ENCODE results near the gene APBB1IP. TPM values are rescaled to one million over a fixed set of nuclear protein-coding genes. Genes with fewer than 3 reads are reported as not detected.

APBB1IP gene
- total RNA-seq, 1 experiment from 2014 or later: not detected

GRCh38 chr10:26516540-26517101, 78.5 kb downstream of the APBB1IP start:
- DNase-seq (ENCODE audit: unreplicated experiment): no peak
- no TSS peak for BruUV-seq (replicated peaks)
- intact Hi-C loops (cut with micrococcal nuclease): no loop called here
- CTCF ChIA-PET: no interaction called here
- Mint-ChIP-seq H3K4me1 (ENCODE audit: insufficient read depth, unreplicated experiment) (no peaks in the 10 kb centered on the region), H3K27me3 (ENCODE audit: insufficient read depth, unreplicated experiment) (no peaks in the 10 kb centered on the region), H3K4me3 (ENCODE audit: unreplicated experiment) (no peak overlapping the region), H3K27ac (ENCODE audit: low read depth, unreplicated experiment) (no peak overlapping the region), H3K36me3 (ENCODE audit: insufficient read depth, unreplicated experiment) (no peaks in the 10 kb centered on the region), H3K9me3 (ENCODE audit: unreplicated experiment) (peaks cover 8% of the 10 kb centered on the region)
- POLR2A ChIA-PET: no interaction called here
- TF ChIP-seq, protein P1, sequence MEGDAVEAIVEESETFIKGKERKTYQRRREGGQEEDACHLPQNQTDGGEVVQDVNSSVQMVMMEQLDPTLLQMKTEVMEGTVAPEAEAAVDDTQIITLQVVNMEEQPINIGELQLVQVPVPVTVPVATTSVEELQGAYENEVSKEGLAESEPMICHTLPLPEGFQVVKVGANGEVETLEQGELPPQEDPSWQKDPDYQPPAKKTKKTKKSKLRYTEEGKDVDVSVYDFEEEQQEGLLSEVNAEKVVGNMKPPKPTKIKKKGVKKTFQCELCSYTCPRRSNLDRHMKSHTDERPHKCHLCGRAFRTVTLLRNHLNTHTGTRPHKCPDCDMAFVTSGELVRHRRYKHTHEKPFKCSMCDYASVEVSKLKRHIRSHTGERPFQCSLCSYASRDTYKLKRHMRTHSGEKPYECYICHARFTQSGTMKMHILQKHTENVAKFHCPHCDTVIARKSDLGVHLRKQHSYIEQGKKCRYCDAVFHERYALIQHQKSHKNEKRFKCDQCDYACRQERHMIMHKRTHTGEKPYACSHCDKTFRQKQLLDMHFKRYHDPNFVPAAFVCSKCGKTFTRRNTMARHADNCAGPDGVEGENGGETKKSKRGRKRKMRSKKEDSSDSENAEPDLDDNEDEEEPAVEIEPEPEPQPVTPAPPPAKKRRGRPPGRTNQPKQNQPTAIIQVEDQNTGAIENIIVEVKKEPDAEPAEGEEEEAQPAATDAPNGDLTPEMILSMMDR (IDR thresholded peaks at IDR 0.05; ENCODE audit: unreplicated experiment): no peak

DNA sequence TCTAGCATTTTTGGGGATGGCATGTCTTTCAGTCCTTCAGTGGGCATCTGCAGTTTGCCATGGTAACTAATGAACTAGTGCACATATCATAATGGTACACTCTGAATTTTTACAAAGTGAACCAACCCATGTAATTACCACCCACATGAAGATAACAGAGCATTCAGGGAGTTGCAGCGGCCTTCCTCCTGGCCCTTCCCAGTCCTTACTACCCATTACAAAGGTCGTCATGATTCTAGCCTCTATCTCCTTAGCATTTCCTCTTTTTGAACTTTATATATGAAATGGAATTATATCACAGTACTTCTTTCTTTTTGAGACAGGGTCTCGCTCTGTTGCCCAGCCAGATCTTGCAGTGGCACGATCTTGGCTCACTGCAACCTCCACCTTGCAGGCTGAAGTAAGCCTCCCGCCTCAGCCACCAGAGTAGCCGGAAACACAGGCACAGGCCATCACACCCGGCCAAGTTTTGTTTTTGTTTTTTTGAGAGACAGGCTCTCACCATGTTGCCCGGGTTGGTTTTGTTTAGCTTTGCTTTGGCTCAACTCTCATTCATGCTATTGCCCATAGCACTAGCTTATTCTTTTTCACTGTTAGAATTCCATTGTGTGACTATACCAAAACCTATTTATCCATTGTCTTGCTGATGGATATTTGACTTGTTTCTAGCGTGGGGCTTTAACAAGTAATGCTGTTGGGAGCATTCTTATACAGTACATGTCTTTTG, 79.2 kb downstream of the APBB1IP start:
- DNase-seq (ENCODE audit: unreplicated experiment): no peak
- TF ChIP-seq, protein P1 (IDR thresholded peaks at IDR 0.05; ENCODE audit: unreplicated experiment): no peak
- no peaks in the 10 kb centered on the region for H3K4me1 Mint-ChIP-seq (ENCODE audit: insufficient read depth, unreplicated experiment)
- H3K36me3 Mint-ChIP-seq (ENCODE audit: insufficient read depth, unreplicated experiment): no peaks in the 10 kb centered on the region
- H3K9me3 Mint-ChIP-seq (ENCODE audit: unreplicated experiment): peaks cover 8% of the 10 kb centered on the region
- POLR2A ChIA-PET: no interaction called here
- BruUV-seq (replicated peaks): no TSS peak
- CTCF ChIA-PET: interaction anchor here (0.6 kb wide), 1 partner anchor 106 kb away, joined by 3 read pairs; no protein-coding TSS in a partner anchor
- H3K27ac Mint-ChIP-seq (ENCODE audit: low read depth, unreplicated experiment): no peak overlapping the region
- no peak overlapping the region for H3K4me3 Mint-ChIP-seq (ENCODE audit: unreplicated experiment)
- intact Hi-C loops (cut with micrococcal nuclease): no loop called here
- no peaks in the 10 kb centered on the region for H3K27me3 Mint-ChIP-seq (ENCODE audit: insufficient read depth, unreplicated experiment)

DNA sequence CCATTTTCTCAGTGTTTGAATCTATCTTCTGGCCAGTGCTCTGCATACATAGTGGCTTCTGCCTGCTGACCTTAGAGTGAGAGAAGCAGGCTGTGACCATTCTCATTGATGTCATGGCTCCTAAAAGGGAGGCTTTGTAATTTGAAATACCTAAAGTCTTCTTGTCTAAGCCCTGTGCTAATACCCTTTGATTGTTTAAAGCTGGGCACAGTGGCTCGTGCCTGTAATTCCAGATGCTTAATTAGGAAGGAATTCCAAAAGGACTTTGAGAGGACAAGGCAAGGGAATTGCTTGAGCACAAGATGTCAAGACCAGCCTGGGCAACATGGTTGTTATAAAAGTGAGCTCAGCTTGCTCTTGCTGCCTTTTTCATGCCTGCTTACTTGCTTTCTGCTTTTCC, 81.7 kb downstream of the APBB1IP start:
- POLR2A ChIA-PET: interaction anchor here (1.0 kb wide), 1 partner anchor 17 kb away, joined by 3 read pairs; no protein-coding TSS in a partner anchor

DNA sequence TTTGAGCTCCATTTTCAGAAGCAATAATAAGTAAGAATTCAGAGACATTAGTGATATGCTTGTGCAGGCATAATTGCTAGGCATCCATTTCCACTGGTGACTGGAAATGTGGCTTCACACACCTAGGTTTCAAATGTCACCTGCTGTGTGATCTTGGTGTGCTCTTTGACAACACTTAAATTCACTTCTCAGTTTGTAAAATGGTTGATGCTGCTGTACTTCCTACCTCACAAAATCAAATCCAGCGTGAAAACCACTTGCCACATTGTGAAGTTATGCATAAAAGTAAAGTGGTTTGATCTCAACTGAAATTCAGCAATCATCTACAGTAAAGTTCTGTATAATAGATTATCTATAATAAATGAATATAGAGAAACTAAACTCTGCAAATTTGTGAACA, 82.4 kb downstream of the APBB1IP start:
- no peak overlapping the region for H3K4me3 Mint-ChIP-seq (ENCODE audit: unreplicated experiment)
- no peak overlapping the region for H3K27ac Mint-ChIP-seq (ENCODE audit: low read depth, unreplicated experiment)
- POLR2A ChIA-PET: interaction anchor here (1.0 kb wide), 1 partner anchor 17 kb away, joined by 3 read pairs; no protein-coding TSS in a partner anchor
- H3K4me1 Mint-ChIP-seq (ENCODE audit: insufficient read depth, unreplicated experiment): no peaks in the 10 kb centered on the region
- no peak for DNase-seq (ENCODE audit: unreplicated experiment)
- TF ChIP-seq, protein P1 (IDR thresholded peaks at IDR 0.05; ENCODE audit: unreplicated experiment): no peak
- BruUV-seq (replicated peaks): no TSS peak
- CTCF ChIA-PET: interaction anchor here (0.7 kb wide), 1 partner anchor 121 kb away, joined by 3 read pairs; no protein-coding TSS in a partner anchor
- intact Hi-C loops (cut with micrococcal nuclease): no loop called here
- H3K9me3 Mint-ChIP-seq (ENCODE audit: unreplicated experiment): no peaks in the 10 kb centered on the region
- H3K27me3 Mint-ChIP-seq (ENCODE audit: insufficient read depth, unreplicated experiment): no peaks in the 10 kb centered on the region
- no peaks in the 10 kb centered on the region for H3K36me3 Mint-ChIP-seq (ENCODE audit: insufficient read depth, unreplicated experiment)

More for the DNA sequence above, 81.7 kb downstream of the APBB1IP start:
- CTCF ChIA-PET: no interaction called here
- H3K27me3 Mint-ChIP-seq (ENCODE audit: insufficient read depth, unreplicated experiment): no peaks in the 10 kb centered on the region
- no peaks in the 10 kb centered on the region for H3K9me3 Mint-ChIP-seq (ENCODE audit: unreplicated experiment)
- intact Hi-C loops (cut with micrococcal nuclease): no loop called here
- BruUV-seq (replicated peaks): no TSS peak
- DNase-seq (ENCODE audit: unreplicated experiment): no peak
- no peaks in the 10 kb centered on the region for H3K4me1 Mint-ChIP-seq (ENCODE audit: insufficient read depth, unreplicated experiment)
- no peaks in the 10 kb centered on the region for H3K36me3 Mint-ChIP-seq (ENCODE audit: insufficient read depth, unreplicated experiment)
- H3K27ac Mint-ChIP-seq (ENCODE audit: low read depth, unreplicated experiment): no peak overlapping the region
- TF ChIP-seq, protein P1 (IDR thresholded peaks at IDR 0.05; ENCODE audit: unreplicated experiment): no peak
- no peak overlapping the region for H3K4me3 Mint-ChIP-seq (ENCODE audit: unreplicated experiment)
